GM10266 (cell line): ENCODE measurements around the gene NINL.
"Not testable (repeated sequence)": the region's sequence is repeated elsewhere in the genome, so short reads cannot be mapped to it uniquely, and the experiment has no call there.

Experiments used
- DNase-seq: peaks from one replicate; pipeline ENCODE4 v3.0.0; 2012; ENCODE audit errors: extremely low spot score
- TF ChIP-seq, protein P1 (sequence below): IDR thresholded peaks from 2 replicates; pipeline ENCODE4 v1.5.1; 2012; ENCODE audit warnings: mild to moderate bottlenecking, low read depth; ENCODE audit not compliant: control insufficient read depth, insufficient read depth; ENCODE audit errors: missing control alignments

The NINL gene

DNA sequence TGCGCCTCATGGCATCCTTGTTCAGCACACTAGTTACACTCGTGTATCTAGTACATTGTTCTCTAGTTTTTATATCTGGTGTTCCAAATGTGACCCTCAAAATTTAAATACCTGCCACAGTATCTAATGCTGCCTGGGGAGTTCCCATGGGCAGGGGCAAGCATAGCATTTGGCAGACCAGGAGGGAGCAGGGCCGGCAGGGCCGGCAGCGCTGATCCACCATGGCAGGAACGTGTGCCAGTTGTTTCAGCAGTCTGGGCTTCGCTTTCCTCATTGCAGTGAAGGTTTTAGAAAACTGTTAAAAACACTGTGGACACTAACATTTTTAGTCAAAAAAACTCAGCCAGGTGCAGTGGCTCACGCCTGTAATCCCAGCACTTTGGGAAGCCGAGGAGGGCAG, 19.3 kb upstream of the NINL start:
- DNase-seq = no peak
- TF ChIP-seq, protein P1, sequence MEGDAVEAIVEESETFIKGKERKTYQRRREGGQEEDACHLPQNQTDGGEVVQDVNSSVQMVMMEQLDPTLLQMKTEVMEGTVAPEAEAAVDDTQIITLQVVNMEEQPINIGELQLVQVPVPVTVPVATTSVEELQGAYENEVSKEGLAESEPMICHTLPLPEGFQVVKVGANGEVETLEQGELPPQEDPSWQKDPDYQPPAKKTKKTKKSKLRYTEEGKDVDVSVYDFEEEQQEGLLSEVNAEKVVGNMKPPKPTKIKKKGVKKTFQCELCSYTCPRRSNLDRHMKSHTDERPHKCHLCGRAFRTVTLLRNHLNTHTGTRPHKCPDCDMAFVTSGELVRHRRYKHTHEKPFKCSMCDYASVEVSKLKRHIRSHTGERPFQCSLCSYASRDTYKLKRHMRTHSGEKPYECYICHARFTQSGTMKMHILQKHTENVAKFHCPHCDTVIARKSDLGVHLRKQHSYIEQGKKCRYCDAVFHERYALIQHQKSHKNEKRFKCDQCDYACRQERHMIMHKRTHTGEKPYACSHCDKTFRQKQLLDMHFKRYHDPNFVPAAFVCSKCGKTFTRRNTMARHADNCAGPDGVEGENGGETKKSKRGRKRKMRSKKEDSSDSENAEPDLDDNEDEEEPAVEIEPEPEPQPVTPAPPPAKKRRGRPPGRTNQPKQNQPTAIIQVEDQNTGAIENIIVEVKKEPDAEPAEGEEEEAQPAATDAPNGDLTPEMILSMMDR = no peak

DNA sequence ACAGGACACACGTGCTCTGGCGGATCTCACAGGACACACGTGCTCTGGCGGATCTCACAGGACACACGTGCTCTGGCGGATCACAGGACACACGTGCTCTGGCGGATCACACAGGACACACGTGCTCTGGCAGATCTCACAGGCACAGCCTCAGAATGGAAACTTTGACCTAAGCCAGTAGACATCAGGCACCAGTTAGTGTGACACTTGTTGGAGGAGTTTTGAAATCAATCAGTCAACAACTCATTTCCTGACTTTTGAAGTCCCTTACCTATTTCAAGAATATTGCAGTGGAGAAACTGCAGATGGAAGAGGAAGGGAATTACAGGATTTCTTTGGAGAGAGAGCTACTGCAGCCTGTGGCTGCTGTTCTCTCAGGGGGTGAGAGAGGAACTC, 17.6 kb upstream of the NINL start:
- DNase-seq = not testable (repeated sequence)

- not testable (repeated sequence) for DNase-seq
Observed at GRCh38 chr20:25602191-25602913, 17.0 kb upstream of the NINL start.

DNA sequence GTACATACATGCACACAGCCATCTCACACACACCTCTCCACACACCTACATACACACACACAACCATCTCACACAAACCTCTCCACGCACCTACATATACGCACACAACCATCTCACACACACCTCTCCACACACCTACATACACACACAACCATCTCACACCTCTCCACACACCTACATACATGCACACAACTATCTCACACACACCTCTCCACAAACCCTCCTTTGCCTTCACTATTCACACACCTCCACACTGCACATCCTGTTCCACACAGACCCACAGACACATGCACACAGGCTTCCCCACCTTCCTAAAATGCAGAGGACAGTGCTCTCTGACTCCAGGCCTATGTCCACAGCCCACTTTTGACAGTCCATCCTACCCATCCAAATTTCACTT, 16.3 kb upstream of the NINL start:
- TF ChIP-seq, protein P1 = no peak
- no peak for DNase-seq

DNA sequence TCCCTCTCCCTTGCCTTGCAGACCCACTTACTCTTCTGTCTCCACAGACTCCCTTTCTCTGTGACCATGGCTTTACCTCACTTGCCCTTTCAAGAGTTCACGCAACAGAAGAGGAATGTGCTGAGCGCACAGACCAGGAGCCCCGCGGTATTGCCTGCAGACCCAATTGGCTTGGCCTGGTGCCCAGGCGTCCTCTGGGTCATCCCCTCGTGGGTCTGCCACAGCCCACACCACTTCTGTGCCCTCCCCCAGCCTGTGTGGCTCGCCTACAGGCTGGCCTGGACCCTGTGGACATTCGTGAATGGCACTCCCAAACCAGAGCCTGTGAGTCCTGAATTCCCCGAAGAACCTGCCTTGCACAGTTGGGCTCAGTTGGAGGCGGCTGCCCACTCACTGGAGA, 15.3 kb upstream of the NINL start:
- no peak for DNase-seq

GRCh38 chr20:25592135-25592852, 7.0 kb upstream of the NINL start:
- TF ChIP-seq, protein P1 = no peak
- no peak for DNase-seq

More for the DNA sequence above, 15.3 kb upstream of the NINL start:
- TF ChIP-seq, protein P1 = no peak

GRCh38 chr20:25590778-25591177, 5.4 kb upstream of the NINL start:
- DNase-seq = not testable (repeated sequence)

- DNase-seq = no peak
- TF ChIP-seq, protein P1 = no peak
Observed at GRCh38 chr20:25588491-25588890, 3.2 kb upstream of the NINL start.

DNA sequence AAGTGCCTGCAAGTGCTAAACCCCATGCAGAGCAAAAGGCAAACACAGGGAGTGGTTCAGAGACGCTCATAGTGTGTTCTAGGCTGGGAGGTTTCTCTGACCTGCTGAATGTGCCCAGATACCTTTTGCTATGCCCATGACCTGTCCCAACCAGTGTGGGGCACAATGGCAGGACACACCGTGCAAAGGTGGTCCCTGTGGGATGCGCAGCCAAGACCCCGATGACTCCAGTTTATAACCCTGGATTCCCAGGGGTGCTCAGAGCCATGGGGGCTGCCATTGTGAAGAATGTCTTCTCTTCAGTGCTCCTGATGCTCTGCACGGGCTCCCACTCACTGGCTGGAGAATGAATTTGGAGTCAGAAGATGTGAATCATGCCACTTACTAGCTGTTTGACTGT, 2.2 kb upstream of the NINL start:
- TF ChIP-seq, protein P1 = no peak
- DNase-seq = no peak
